DOHH2 (cell line): ENCODE data around the gene GGT7.

ENCODE experiments used
- H3F3A ChIP-seq: fragments of 200-600 bp; sonication (generic), shearing (Covaris generic); 2 replicates; pipeline ENCODE4 v1.6.0; 2016; ENCODE audit warnings: antibody characterized with exemption, mild to moderate bottlenecking; ENCODE audit not compliant: control insufficient read depth, insufficient read depth
- H3K27ac ChIP-seq: fragments of 200-600 bp; sonication (generic); 2 replicates; pipeline ENCODE4 v1.5.1; 2014; ENCODE audit warnings: low read depth, mild to moderate bottlenecking, low read length, moderate library complexity
- H3K27me3 ChIP-seq: fragments of 200-600 bp; sonication (generic); 2 replicates; pipeline ENCODE4 v1.6.1; 2014; ENCODE audit warnings: mild to moderate bottlenecking, low read length, mixed read lengths; ENCODE audit not compliant: control insufficient read depth
- H3K36me3 ChIP-seq: fragments of 200-600 bp; sonication (generic); 2 replicates; pipeline ENCODE4 v1.6.1; 2014; ENCODE audit warnings: mild to moderate bottlenecking, low read length, moderate library complexity, mixed read lengths; ENCODE audit not compliant: control insufficient read depth
- H3K4me1 ChIP-seq: fragments of 200-600 bp; sonication (generic); 2 replicates; pipeline ENCODE4 v1.6.1; 2014; ENCODE audit warnings: mild to moderate bottlenecking, low read length, mixed read lengths; ENCODE audit not compliant: control insufficient read depth
- H3K4me2 ChIP-seq: fragments of 200-600 bp; sonication (generic); 2 replicates; pipeline ENCODE4 v1.6.0; 2014; ENCODE audit warnings: mild to moderate bottlenecking, low read length, moderate library complexity
- H3K4me3 ChIP-seq: fragments of 200-600 bp; sonication (generic); 2 replicates; pipeline ENCODE4 v1.5.1; 2014; ENCODE audit warnings: mild to moderate bottlenecking, low read length, mixed read lengths
- H3K79me2 ChIP-seq: fragments of 200-600 bp; sonication (generic); 2 replicates; pipeline ENCODE4 v1.6.1; 2014; ENCODE audit warnings: mild to moderate bottlenecking, low read length, mixed read lengths; ENCODE audit not compliant: control insufficient read depth
- H3K9me2 ChIP-seq: fragments of 200-600 bp; sonication (generic); replicated peaks from 2 replicates; pipeline ENCODE4 v1.6.1; 2014; ENCODE audit warnings: mild to moderate bottlenecking, low read length, mixed read lengths; ENCODE audit not compliant: control insufficient read depth
- H3K9me3 ChIP-seq: fragments of 200-600 bp; sonication (generic); 2 replicates; pipeline ENCODE4 v1.6.1; 2014; ENCODE audit warnings: antibody characterized with exemption, low read length, mixed read lengths; ENCODE audit not compliant: control insufficient read depth, insufficient read depth
- H4K20me1 ChIP-seq: fragments of 200-600 bp; sonication (generic); 2 replicates; pipeline ENCODE4 v1.6.0; 2014; ENCODE audit warnings: low read depth, mild to moderate bottlenecking, antibody characterized with exemption, low read length, moderate library complexity; ENCODE audit not compliant: control insufficient read depth, insufficient read depth
- CTCF ChIP-seq: fragments of 200-600 bp; sonication (generic); IDR thresholded peaks from one replicate; pipeline ENCODE4 v1.5.1; 2014; ENCODE audit warnings: antibody characterized with exemption, mild to moderate bottlenecking, low read depth, low read length; ENCODE audit not compliant: poor library complexity, severe bottlenecking
- EZH2phosphoT487 ChIP-seq: fragments of 200-600 bp; sonication (generic); IDR thresholded peaks from 2 replicates; pipeline ENCODE4 v1.6.1; 2017; ENCODE audit warnings: borderline replicate concordance, mild to moderate bottlenecking, antibody characterized with exemption, low read length, moderate library complexity, mixed read lengths

Gene GGT7

DNA sequence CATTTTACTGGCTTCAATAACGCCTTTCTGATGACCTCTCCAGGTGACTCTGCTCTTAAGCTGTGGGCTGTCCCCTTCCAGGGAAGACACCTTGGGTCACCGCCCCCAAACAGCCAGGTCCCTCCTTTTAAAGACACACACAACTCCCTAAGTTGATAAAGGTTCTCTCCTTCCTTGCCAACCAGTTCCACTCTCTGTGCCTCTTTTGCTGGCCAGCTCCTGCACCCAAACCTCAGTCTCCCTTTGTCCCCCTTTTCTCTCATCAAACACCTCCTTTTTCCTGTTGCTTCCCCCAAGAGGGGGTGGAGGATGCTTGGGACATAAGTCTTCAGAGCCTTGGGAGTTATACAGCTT is 48.2 kb downstream of the GGT7 start:
- peak overlapping the region; percentile 90 for H3K4me2 ChIP-seq
- H3F3A ChIP-seq = peaks cover 5% of the 10 kb centered on the region; the same call in 1 of the 2 replicates
- H4K20me1 ChIP-seq = peaks cover 15% of the 10 kb centered on the region; the same call in 1 of the 2 replicates
- H3K36me3 ChIP-seq = peaks cover 7% of the 10 kb centered on the region; the same call in 1 of the 2 replicates
- peaks cover 32% of the 10 kb centered on the region for H3K4me1 ChIP-seq
- peaks cover 59% of the 10 kb centered on the region for H3K79me2 ChIP-seq
- H3K4me3 ChIP-seq = peak overlapping the region; percentile 100
- TF ChIP-seq CTCF (no peak), EZH2phosphoT487 (no peak)
- no peaks in the 10 kb centered on the region for H3K9me3 ChIP-seq
- H3K9me2 ChIP-seq = no peaks in the 10 kb centered on the region
- no peaks in the 10 kb centered on the region for H3K27me3 ChIP-seq
- peak overlapping the region; percentile 61 for H3K27ac ChIP-seq

DNA sequence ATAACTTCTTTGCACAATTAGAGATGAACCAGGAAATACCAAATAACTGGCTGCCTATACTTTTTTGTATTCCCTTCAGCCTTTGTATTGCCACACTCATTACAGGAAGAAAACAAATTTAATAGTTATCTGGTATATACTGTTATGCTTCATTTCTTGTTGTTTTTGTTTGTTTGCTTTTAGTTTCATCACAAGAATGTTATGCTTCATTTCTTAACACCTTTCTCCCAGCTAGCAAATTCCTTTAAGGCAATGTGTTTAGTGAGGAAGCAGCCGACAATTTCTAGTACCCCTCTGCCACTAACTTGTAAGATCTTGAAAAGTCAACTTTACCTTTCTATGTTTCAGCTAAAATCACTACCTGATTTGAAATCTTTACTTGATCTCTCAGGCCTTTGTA is 48.6 kb downstream of the GGT7 start:
- Histone ChIP-seq H3K9me2 (no peaks in the 10 kb centered on the region), H3K9me3 (no peaks in the 10 kb centered on the region), H3K4me3 (peak overlapping the region; percentile 100), H3K4me1 (peaks cover 29% of the 10 kb centered on the region), H3F3A (peaks cover 4% of the 10 kb centered on the region; the same call in 1 of the 2 replicates), H4K20me1 (peaks cover 15% of the 10 kb centered on the region; the same call in 1 of the 2 replicates), H3K4me2 (peak overlapping the region; percentile 90), H3K27ac (no peak overlapping the region), H3K27me3 (no peaks in the 10 kb centered on the region), H3K79me2 (peaks cover 63% of the 10 kb centered on the region), H3K36me3 (peaks cover 7% of the 10 kb centered on the region; the same call in 1 of the 2 replicates)
- no peak for TF ChIP-seq EZH2phosphoT487
- no peak for TF ChIP-seq CTCF

DNA sequence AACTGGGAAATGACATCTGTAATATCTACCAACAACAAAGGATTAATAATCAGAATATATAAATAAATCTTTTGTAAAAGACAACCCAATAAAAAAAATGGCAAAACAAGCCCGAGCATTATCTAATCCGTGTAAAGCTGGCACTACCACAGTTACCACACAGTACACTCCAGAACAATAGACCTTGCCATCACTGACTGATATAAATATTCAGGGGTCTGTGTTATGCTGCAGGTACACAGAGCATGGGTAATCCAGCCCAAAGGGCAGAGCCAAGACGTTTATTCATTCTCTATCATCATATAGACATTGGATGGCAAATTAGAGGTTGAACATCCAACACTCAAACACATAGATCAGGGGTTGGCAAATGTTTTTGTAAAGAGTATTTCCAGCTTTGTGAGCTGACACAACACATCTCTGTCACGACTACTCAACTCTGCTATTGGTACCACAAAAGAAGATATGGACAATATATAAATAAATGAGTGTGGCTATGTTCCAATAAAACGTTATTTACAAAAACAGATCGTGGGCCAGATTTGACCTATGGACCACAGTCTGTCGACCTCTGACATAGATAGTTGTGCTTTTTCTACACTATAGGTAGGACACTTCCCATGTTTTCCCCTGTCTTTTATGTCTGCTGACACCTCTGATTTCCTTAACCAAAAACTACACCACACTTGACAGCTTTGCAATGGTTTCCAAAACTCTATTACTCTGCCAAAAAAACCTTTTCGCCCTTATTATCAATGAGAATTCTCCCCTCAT is 51.7 kb downstream of the GGT7 start:
- H3K36me3 ChIP-seq = peaks cover 7% of the 10 kb centered on the region; the same call in 1 of the 2 replicates
- peaks cover 88% of the 10 kb centered on the region for H3K79me2 ChIP-seq
- H3K4me3 ChIP-seq = no peak overlapping the region
- no peaks in the 10 kb centered on the region for H3K27me3 ChIP-seq
- no peak overlapping the region for H3K4me2 ChIP-seq
- H3K27ac ChIP-seq = no peak overlapping the region
- H3K4me1 ChIP-seq = peaks cover 17% of the 10 kb centered on the region
- TF ChIP-seq CTCF (no peak), EZH2phosphoT487 (no peak)
- peaks cover 2% of the 10 kb centered on the region; the same call in 1 of the 2 replicates for H3F3A ChIP-seq
- no peaks in the 10 kb centered on the region for H3K9me3 ChIP-seq
- peaks cover 15% of the 10 kb centered on the region; the same call in 1 of the 2 replicates for H4K20me1 ChIP-seq
- H3K9me2 ChIP-seq = no peaks in the 10 kb centered on the region
